Activated T-cell treated with anti-CD3 and anti-CD28 coated beads for 4 hours (primary cell): ENCODE results near the gene TMEM80.
A peak's percentile ranks its signal among the peaks of the same experiment; 100 is the strongest.
"Not testable (repeated sequence)": the region's sequence is repeated elsewhere in the genome, so short reads cannot be mapped to it uniquely, and the experiment has no call there.

ENCODE experiments used
- DNase-seq: peaks from one replicate; pipeline ENCODE4 v3.0.0-alpha.2; 2020

Gene TMEM80

DNA sequence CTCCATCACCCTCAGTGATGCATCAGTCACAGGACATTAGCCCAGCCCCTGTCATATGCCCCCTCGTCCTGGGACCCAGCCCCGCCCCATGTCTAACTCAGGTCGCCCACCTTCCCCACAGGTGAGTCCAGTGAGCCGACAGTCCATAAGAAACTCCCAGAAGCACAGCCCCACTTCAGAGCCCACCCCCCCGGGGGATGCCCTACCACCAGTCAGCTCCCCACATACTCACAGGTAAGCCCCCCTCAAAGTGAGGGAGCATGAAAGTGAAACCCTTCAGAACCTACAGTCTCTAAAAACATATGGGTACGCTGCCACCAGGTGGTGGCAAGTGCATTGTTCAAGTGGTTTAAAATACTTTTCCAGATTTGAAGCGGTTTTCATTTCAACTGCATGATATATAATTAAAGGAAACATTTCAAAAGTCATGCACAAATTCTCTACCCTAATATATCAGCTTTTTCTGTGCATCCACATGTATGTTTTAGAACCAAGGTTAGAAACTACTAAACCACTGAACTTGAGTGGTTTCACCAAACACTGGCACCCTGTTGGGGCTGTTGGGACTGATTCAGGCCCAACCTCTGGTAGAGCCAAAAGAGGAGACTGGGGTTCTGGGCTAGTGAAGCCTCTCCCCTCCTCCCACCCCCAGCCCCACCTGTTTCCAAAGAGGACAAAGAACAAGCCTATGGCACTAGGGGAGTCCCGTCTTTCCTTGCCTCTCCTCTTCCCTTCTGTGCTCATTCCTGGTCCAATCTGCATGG, 27.7 kb downstream of the TMEM80 start:
- peak; percentile 51 for DNase-seq

DNA sequence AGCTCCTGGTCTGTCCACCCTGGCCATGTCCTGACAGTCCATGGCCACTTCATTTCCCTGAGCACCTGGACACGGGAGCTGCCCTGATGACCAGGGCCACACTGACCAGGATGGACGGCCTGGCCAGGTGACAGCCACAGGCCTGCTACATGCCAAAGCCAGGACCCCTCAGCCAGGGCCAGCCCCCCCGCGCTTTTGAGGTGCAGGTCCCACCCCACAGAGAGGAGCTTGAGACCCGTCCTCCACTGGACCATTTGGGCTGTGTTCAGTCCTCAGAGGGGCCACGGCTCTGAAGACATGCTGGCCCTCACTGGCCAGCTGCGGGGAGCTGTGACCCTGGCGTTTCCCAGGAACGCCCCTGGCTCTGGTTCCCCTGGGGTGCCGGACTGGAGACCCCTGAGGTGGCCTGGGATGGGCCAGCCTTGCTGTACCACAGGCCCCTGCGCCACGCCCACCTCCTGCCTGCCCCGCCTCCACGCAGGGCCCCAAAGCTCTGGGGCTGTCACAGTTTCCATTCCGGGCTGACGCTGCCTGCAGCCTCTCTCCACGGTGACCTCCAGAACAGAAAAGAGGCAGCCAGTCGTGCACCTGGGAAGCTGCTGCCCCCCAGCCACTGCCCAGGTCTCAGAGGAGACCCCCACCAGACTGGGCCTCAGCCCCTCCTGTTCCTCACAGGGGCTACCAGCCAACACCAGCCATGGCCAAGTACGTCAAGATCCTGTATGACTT, 28.6 kb downstream of the TMEM80 start:
- no peak for DNase-seq

DNA sequence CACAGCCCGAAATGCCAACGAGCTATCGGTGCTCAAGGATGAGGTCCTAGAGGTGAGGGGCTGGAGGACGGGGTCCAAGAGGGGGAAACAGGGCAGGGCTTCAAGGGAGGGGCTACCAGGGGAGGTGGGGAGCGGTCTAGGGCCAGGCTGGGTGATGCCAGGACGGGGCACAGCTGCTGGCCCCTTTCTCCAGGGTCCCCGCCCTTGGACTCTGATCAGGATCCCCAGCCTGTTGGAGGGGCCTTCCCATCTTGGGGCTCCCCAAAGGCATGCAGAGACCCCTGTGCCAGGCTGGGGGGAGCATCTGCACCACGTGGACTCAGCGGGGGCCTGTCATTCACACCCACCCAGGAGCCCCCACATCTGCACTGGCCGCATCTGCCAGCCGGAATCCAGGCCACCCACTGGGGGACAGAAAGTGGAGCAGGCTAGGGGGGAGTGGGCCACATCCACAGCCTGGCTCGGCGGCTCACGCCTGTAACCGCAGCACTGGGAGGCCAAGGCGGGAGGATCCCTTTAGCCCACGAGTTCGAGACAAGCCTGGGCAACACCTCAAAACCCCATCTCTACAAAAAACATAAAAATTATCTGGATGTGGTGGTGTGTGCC, 29.3 kb downstream of the TMEM80 start:
- DNase-seq, result no peak

DNA sequence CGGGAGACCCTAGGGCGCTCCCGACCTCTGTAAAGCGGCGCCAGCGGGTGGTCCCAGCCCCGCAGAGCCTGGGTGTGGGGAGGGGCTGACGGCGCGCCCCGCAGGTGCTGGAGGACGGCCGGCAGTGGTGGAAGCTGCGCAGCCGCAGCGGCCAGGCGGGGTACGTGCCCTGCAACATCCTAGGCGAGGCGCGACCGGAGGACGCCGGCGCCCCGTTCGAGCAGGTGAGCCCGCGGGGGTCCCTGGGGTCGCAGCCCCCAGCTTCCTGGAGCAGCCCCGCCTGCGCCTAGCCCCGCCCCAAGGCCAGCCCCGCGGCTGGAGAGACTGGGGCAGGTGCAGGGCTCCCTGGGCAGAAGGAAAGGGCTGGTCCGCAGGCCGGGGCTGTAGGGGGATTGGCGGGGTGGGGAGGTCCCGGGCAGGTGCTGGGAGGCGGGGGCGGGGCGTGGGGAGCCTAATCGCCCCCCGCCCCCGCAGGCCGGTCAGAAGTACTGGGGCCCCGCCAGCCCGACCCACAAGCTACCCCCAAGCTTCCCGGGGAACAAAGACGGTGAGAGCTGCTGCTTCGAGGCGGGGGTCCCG, 30.1 kb downstream of the TMEM80 start:
- no peak for DNase-seq

DNA sequence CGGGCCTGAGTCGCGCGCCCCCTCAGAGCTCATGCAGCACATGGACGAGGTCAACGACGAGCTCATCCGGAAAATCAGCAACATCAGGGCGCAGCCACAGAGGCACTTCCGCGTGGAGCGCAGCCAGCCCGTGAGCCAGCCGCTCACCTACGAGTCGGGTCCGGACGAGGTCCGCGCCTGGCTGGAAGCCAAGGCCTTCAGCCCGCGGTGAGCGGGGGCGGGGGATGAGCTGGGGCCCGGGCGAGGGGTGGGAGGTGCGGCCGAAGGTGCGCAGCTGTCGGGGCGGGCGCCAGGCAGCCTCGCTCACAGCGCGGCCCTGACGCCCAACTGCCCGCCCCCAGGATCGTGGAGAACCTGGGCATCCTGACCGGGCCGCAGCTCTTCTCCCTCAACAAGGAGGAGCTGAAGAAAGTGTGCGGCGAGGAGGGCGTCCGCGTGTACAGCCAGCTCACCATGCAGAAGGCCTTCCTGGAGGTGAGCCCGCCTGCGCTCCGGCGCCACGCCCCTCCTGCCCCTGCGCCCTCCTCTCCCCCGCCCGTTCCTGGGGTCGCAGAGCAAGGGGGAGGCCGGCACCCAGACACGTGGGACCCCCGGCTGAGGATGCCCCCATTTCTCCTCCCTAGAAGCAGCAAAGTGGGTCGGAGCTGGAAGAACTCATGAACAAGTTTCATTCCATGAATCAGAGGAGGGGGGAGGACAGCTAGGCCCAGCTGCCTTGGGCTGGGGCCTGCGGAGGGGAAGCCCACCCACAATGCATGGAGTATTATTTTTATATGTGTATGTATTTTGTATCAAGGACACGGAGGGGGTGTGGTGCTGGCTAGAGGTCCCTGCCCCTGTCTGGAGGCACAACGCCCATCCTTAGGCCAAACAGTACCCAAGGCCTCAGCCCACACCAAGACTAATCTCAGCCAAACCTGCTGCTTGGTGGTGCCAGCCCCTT, 30.9 kb downstream of the TMEM80 start:
- no peak for DNase-seq

DNA sequence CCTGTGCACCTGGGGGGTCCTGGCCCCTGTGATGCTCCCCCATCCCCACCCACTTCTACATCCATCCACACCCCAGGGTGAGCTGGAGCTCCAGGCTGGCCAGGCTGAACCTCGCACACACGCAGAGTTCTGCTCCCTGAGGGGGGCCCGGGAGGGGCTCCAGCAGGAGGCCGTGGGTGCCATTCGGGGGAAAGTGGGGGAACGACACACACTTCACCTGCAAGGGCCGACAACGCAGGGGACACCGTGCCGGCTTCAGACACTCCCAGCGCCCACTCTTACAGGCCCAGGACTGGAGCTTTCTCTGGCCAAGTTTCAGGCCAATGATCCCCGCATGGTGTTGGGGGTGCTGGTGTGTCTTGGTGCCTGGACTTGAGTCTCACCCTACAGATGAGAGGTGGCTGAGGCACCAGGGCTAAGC, 31.7 kb downstream of the TMEM80 start:
- no peak for DNase-seq

DNA sequence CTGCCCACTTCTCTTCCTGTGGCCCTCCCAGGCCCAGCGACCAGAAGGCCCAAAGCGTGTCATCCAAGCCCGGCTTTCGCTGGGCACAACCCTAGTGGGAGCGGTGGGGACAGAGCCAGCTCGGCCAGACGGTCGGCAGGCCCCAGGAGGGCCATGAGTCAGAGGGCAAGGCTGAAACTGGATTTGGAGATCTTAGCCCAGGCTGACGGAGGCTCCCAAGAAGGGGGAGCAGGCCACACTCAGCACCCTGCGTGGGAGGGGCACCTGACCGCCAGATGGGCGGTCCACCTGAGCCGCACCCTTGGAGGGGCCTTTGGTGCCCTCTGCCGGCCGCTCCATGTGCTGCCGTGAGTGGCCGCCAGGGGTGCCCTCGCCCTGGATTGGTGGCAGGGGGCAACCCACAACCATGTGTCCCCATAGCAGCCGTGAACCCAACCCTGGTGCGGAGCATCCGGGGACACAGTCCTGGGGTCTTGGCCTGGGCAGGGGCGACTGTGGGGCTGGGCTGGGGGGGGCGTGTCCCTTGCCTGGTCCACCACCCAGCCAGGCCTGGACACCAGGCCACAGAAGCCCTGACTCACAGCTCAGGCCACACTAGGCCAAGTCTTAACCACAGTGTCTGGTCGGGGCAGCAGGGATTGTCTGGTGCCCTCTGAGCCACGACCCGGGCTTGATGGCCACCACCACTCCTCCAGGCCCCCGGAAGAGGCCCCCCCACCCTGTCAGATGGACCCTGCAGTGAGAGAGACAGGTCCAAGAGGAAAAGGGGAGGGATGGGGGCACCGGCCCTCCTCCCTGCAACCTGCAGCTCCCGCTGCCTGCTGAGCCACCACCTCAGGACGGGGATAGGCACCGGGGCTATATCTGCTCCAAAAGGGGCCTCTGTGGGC, 32.5 kb downstream of the TMEM80 start:
- peak; percentile 76 for DNase-seq

DNA sequence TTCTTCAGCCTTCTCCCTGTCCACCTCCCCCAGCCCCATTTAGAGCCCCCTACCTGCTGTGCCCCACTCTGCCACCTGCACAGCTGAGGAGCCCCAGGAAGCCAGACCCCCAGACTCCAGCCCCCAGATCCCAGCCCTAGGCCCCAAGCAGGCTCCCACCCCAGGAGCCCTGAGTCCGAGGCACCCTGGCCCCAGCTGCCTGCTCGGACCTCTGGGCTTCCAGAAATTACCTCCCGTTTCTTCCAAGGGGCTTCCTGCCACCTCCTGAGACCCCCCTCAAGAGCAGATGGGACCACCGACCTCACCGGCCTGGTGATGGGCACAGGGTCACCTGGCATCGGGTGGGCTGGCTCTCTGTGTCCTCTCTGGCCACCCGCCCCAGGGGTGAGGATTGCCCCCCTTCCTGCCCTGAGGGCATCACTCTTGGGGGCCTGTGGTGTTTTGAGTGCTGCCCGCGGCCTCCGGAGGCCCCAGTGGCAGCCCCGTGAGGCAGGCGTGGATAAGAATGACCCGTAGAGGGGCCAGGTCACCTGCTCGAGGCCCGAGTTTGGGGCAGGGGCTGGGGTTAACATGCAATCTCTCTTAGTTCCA, 33.4 kb downstream of the TMEM80 start:
- no peak for DNase-seq

DNA sequence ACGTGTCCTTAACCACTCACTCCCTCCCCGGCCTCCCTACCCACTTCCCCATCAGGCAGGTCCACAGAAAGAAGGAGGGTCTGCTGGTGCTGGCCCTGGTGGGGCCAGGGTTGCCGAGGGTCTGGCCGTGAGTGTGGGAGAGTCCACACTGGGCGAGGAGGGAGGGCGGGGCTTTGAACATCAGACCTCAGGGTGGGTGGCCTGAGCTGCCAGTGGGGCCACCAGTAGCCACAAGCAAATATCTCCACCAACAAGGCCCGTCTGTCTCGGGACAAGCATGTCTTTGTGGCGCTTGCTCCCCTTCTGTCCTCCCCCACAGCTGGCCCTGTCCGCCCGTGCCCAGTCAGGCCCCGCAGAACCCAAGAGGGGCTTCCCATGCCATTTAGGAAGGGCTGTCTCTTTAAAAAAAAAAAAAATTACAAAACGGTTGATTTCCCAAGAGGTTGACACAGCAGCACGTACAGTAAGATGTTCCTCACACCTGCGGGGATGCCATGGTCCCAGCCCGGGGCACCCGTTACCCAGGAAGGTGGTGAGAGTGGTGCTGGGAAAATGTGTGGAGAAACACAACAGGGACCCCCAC, 34.0 kb downstream of the TMEM80 start:
- no peak for DNase-seq

DNA sequence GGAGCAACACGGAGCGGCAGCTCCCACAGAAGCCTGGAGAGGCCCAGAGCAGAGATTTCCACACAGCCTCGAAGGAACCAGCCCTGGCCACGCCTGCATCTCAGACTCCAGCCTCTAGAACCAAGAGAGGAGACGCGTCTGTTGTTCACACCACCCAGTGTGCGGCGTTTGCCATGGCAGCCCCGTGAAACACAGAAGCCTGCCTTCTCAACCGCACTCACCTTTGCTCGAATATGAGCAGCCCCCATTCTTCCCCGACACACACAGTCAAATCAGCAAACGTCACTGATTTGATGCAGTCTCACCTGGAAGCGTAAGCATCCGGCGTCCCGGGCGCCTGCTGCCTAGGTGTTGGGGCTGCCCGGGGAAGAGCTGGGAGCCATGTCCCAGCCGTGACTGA, 37.5 kb downstream of the TMEM80 start:
- DNase-seq, result no peak

DNA sequence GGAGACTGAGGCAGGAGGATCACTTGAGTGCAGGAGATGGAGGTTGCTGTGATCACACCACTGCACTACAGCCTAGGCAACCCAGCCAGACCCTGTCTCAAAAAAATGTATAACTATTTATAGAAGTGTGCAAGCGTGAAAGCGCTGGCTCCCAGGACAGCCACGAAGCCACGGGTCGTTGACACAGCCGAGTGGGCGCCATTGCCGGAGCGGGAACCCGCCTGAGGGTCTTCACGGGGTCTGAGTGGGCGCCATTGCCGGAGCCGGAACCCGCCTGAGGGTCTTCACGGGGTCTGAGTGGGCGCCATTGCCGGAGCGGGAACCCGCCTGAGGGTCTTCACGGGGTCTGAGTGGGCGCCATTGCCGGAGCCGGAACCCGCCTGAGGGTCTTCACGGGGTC, 38.9 kb downstream of the TMEM80 start:
- not testable (repeated sequence) for DNase-seq

DNA sequence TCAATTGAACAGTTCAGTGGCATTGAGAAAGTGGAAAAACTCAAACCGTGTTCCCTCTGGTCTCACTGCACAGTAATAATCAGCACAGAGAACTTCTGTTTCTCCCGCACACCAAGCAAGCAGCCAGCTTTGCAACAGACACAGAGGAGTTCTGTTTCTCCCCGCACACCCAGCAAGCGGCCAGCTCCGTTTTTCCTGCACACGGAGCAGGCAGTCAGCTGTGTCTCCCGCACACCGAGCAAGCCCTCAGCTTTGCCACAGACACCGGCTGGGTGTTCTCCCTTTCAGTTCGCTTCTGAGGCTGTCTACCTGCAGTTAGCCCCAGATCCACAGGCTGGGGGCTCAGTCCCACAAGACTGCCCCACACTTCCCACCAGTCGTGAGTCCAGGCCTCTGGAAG, 41.8 kb downstream of the TMEM80 start:
- no peak for DNase-seq

DNA sequence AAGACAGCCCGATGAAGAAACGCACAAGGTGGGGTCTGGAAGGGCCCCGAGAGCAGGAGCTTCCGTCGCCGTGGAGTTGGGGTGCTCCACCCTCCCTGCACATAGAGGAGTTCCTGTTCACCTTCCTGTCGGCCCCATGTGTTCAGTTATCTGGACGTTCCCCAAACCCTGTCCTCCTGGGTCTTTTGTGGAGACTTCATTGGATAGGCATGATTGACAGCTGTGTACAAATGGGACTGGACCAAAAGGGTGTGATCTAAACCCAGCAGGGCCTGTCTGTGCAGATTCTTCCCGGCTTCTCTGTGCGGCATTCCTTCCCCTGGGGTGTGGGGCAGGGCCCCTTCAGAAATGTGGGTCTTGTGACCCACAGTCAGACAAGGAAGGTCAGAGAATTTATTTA, 42.3 kb downstream of the TMEM80 start:
- DNase-seq, result not testable (repeated sequence)

DNA sequence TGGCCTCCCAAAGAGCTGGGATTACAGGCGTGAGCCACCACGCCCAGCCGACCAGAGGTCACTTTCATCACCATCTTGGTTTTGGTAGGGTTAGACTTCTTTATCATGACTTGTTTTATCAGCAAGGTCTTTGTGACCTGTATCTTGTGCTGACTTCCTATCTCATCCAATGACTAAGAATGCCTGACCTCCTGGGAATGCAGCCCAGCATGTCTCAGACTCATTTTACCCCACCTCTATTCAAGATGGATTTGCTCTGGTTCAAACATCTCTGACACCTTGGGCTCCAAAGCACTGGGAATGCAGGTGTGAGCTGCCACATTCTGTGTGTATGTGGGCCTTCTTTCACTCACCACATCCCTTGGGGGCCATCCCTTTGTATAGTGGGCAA, 46.5 kb downstream of the TMEM80 start:
- no peak for DNase-seq

DNA sequence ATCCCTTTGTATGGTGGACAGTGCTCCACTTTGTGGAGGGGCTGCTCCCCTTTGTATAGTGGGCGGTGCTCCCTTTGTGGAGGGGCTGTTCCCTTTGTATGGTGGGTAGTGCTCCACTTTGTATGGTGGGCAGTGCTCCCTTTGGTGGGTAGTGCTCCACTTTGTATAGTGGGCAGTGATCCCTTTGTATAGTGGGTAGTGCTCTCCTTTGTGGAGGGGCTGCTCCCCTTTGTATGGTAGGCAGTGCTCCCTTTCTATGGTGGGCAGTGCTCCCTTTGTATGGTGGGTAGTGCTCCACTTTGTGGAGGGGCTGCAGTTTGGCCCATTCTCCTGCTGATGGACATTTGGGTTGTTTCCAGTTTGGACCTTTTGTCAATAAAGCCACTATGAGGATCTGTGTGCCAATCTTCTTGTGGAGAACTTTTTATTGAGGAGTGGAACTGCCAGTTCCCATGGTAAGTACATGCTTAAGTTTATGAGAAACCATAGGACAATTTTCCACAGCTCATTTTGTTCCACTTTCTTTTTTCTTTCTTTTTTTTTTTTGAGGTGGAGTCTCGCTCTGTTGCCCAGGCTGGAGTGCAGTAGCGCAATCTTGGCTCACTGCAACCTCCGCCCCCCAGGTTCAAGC, 47.1 kb downstream of the TMEM80 start:
- no peak for DNase-seq

DNA sequence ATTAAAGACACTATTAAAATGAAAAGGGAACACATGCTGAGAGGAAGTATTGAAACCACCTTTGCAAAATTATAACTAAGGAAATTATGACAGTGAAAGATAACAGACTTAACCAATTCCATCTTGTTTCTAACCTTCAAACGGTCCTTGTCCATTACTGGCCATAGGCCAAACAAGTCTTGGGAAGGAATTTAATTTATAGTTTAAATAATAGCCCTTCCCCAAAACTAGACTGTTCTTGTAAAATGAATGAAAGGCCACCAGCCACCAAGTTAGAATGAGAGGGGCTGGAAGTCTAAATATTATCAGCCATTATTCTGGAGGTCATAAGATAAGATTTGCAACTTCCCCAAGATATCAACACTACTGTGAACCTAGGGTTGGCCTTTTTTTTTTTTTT, 49.8 kb downstream of the TMEM80 start:
- DNase-seq, result no peak

DNA sequence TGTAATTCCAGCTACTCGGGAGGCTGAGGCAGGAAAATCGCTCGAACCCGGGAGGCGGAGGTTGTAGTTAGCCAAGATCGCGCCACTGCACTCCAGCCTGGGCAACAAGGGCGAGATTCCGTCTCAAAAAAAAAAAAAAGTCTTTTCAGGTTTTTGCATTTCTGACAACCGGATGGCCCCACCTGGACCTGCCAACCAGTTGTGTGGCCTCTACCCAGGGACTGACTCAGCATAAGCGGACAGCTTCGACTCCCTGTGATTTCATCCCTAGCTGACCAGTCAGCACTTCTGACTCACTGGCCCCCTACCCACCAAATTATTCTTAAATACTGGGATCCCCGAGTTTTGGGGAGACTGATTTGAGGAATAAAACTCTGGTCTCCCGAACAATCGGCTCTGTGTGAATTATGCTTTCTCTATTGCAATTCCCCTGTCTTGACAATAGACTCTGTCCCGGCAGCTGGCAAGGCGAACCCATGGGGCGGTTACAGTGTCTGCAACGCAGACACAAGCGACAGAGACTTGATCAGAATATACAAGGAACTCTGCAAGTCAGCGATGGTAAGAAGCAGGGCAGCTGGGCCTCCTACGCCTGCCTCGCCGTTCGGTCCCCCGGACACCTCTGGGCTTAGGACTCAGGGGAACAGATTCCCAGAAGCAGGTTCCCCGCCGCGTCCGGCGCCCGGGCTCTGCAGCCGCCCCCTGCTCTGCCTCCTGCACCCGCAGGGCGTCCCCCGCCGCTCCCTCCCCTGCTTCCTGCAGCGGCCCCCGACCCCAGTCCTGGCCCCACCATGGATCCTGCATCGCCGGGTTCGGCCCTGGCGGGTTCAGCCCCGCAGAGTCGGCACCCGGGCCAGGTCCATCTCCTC, 50.9 kb downstream of the TMEM80 start:
- DNase-seq, result no peak

DNA sequence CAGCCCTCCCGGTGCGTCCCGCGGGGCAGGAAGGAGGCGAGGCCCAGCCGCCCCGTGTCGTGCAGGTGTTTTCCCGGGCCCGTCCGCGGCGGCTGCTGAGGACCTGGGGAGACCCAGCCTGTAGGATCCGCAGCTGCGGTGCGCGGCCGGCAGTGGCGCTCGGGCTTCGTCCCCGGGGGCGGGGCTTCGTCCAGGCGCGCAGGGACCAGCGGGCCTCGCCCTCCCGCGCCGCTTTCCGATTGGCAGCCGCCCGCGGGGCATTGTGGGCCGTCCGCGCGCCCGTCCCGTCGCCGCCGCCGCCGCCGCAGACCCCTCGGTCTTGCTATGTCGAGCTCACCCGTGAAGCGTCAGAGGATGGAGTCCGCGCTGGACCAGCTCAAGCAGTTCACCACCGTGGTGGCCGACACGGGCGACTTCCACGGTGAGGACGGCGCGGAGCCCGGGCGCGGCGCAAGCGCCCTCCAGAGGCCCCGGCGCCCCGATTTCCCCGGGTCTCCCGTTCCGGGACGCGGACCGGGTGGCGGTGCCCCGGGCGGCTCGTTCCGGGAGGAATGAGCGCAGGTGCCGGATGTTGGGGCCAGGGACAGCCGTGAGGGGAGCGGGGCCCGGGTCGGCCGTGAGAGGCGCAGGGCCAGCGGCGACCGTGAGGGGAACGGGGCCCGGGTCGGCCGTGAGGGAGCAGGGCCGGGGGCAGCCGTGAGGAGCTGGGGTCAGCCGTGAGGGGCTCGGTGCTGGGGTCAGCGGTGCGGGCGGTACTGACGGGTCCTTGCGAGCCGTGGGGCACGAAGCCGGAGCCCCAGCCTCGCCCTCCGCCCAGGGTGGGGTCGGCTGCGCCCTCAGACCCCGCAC, 51.8 kb downstream of the TMEM80 start, which contains the start of gene TALDO1:
TSS of gene TALDO1 (plus strand) at position 307 of the 849 bp plus-strand sequence. CDS start at position 325, 18 bp downstream.
- DNase-seq, result peak; percentile 54
